Posterior cingulate gyrus (tissue), 11 donors: ENCODE data around the gene SCARF1.
"Not testable (repeated sequence)": the region's sequence is repeated elsewhere in the genome, so short reads cannot be mapped to it uniquely, and the experiment has no call there.

Experiments used
- DNase-seq, 10 donors: peaks; one replicate each; pipeline versions ENCODE4 v3.0.0 to v3.0.0-alpha.2; 2020 to 2021; ENCODE audit warnings: mixed read lengths in 3 of 10
- intact Hi-C: fragments of 100-400 bp; cut with DNase I; formaldehyde crosslinking; loops from one replicate; pipeline ENCODE4 v1.15.1; 2023

The SCARF1 gene

GRCh38 chr17:1645207-1646171 is at the start of gene SCARF1:
Gene SCARF1 (minus strand): TSS chr17:1645732. CDS start chr17:1645697, 35 bp downstream.
- peak in 2 of 10 donors; percentile 78 to 86 for DNase-seq

GRCh38 chr17:1693339-1693738 is 47.8 kb upstream of the SCARF1 start:
- intact Hi-C loops: no loop called here
- peak in 1 of 10 donors; percentile 15 for DNase-seq

More at GRCh38 chr17:1645207-1646171, at the start of gene SCARF1:
- intact Hi-C loops: loop anchor here (5.0 kb wide), 1 partner anchor 73 kb away; no protein-coding TSS in a partner anchor

GRCh38 chr17:1690544-1691221 is 45.2 kb upstream of the SCARF1 start:
- DNase-seq: peak in 1 of 10 donors; percentile 1
- intact Hi-C loops: no loop called here

- intact Hi-C loops, DNase-seq: not testable (repeated sequence)
Measured at GRCh38 chr17:1688405-1688804, 42.9 kb upstream of the SCARF1 start.

GRCh38 chr17:1686086-1686485 is 40.6 kb upstream of the SCARF1 start:
- intact Hi-C loops: no loop called here
- DNase-seq: peak in 1 of 10 donors; percentile 16

- DNase-seq: peak; percentile 96 to 100 (median 98)
- intact Hi-C loops: loop anchor here (5.0 kb wide), 1 partner anchor 33 kb away; no protein-coding TSS in a partner anchor
Measured at GRCh38 chr17:1684378-1685189, 39.1 kb upstream of the SCARF1 start, which contains the start of gene PRPF8. Gene PRPF8 (minus strand): TSS chr17:1684867. CDS start chr17:1684571, 296 bp downstream.

GRCh38 chr17:1683459-1683858 is 37.9 kb upstream of the SCARF1 start:
- DNase-seq: peak in 1 of 10 donors; percentile 36
- intact Hi-C loops: loop anchor here (5.0 kb wide), 1 partner anchor 34 kb away; no protein-coding TSS in a partner anchor

GRCh38 chr17:1676401-1676800 is 30.9 kb upstream of the SCARF1 start:
- peak in 1 of 10 donors; percentile 64 for DNase-seq
- intact Hi-C loops: no loop called here

GRCh38 chr17:1673041-1673785 is 27.7 kb upstream of the SCARF1 start:
- DNase-seq: peak in 2 of 10 donors; percentile 58 to 70
- intact Hi-C loops: no loop called here

GRCh38 chr17:1663934-1664333 is 18.4 kb upstream of the SCARF1 start:
- intact Hi-C loops: not testable (repeated sequence)
- peak in 3 of 10 donors; percentile 15 to 40 (median 19) for DNase-seq

GRCh38 chr17:1661045-1661444 is 15.5 kb upstream of the SCARF1 start:
- intact Hi-C loops: no loop called here
- peak in 2 of 10 donors; percentile 33 to 42 for DNase-seq

- intact Hi-C loops: no loop called here
- DNase-seq: peak in 3 of 10 donors; percentile 8 to 22 (median 15)
Measured at GRCh38 chr17:1658100-1658499, 12.6 kb upstream of the SCARF1 start.

GRCh38 chr17:1653735-1654134 is 8.2 kb upstream of the SCARF1 start:
- intact Hi-C loops: no loop called here
- peak in 3 of 10 donors; percentile 2 to 13 (median 6) for DNase-seq

GRCh38 chr17:1652794-1653193 is 7.3 kb upstream of the SCARF1 start:
- DNase-seq: peak in 2 of 10 donors; percentile 10 to 11
- intact Hi-C loops: not testable (repeated sequence)

GRCh38 chr17:1651559-1651844 is 6.0 kb upstream of the SCARF1 start:
- DNase-seq: peak in 2 of 10 donors; percentile 19 to 32
- intact Hi-C loops: no loop called here

- intact Hi-C loops: no loop called here
- peak in 2 of 10 donors; percentile 59 to 73 for DNase-seq
Measured at GRCh38 chr17:1650731-1651558, 5.4 kb upstream of the SCARF1 start.

- intact Hi-C loops: loop anchor here (2.0 to 5.0 kb wide), 2 partner anchors 21 to 78 kb away; partner anchors contain the start of gene SLC43A2
- peak in 2 of 10 donors; percentile 75 to 87 for DNase-seq
Measured at GRCh38 chr17:1649844-1650501, 4.4 kb upstream of the SCARF1 start, which contains the start of gene RILP. Gene RILP (minus strand): TSS chr17:1649866. CDS start chr17:1649804, 62 bp downstream.
